CD8-positive, alpha-beta memory T cell (primary cell): ENCODE measurements around the gene SETD1B. TPM values are rescaled to one million over a fixed set of nuclear protein-coding genes. Genes with fewer than 3 reads are reported as not detected.
A peak's percentile ranks its signal among the peaks of the same experiment; 100 is the strongest.

Experiments used
- CTCF ChIA-PET: fragments of 350-600 bp; sonication (Branson Sonifier 250); formaldehyde crosslinking; loops from one replicate; lab custom pipeline; 2021; ENCODE audit warnings: antibody characterized with exemption; lab: Charles Lee
- POLR2A ChIA-PET: fragments of 350-600 bp; sonication (Branson Sonifier 250); formaldehyde crosslinking; loops from one replicate; lab custom pipeline; 2021; ENCODE audit warnings: antibody characterized with exemption; lab: Charles Lee
- DNase-seq, 5 donors: peaks; one replicate each; pipeline versions ENCODE4 v3.0.0 to v3.0.0-alpha.2; 2020 to 2022; ENCODE audit warnings: mixed read lengths in 1 of 5
- H3K27ac ChIP-seq: one replicate; pipeline ENCODE4 v1.7.0; 2013; ENCODE audit warnings: low read depth, mild to moderate bottlenecking, low read length, moderate library complexity
- H3K27me3 ChIP-seq: 2 replicates; pipeline ENCODE4 v1.7.0; 2013; ENCODE audit warnings: low read length, mild to moderate bottlenecking; ENCODE audit not compliant: insufficient read depth, poor library complexity, severe bottlenecking
- H3K36me3 ChIP-seq: 2 replicates; pipeline ENCODE4 v1.7.0; 2013; ENCODE audit warnings: mild to moderate bottlenecking, low read length, moderate library complexity; ENCODE audit not compliant: insufficient read depth
- H3K4me1 ChIP-seq: 2 replicates; pipeline ENCODE4 v1.7.0; 2013; ENCODE audit warnings: mild to moderate bottlenecking, low read length, moderate library complexity; ENCODE audit not compliant: insufficient read depth
- H3K4me3 ChIP-seq: 2 replicates; pipeline ENCODE4 v1.7.0; 2013; ENCODE audit warnings: mild to moderate bottlenecking, low read length
- H3K9me3 ChIP-seq: 2 replicates; pipeline ENCODE4 v1.7.0; 2013; ENCODE audit warnings: mild to moderate bottlenecking, low read length
- H3K27ac Mint-ChIP-seq, 8 donors: one replicate each; pipeline ENCODE4 v1.8.0; 2020 to 2021; ENCODE audit warnings: mixed read lengths in 8 of 8, mild to moderate bottlenecking in 6 of 8, inconsistent platforms in 3 of 8, moderate library complexity in 3 of 8
- H3K27me3 Mint-ChIP-seq, 2 donors: one replicate each; pipeline ENCODE4 v1.8.0; 2020 to 2021; ENCODE audit warnings: mixed read lengths in 2 of 2, mild to moderate bottlenecking in 1 of 2, moderate library complexity in 1 of 2
- H3K36me3 Mint-ChIP-seq, 3 donors: one replicate each; pipeline ENCODE4 v1.8.0; 2020 to 2021; ENCODE audit warnings: mixed read lengths in 3 of 3, inconsistent platforms in 1 of 3, mild to moderate bottlenecking in 1 of 3
- H3K4me1 Mint-ChIP-seq, 3 donors: one replicate each; pipeline ENCODE4 v1.8.0; 2020 to 2021; ENCODE audit warnings: mixed read lengths in 3 of 3, inconsistent platforms in 1 of 3, mild to moderate bottlenecking in 1 of 3
- H3K4me3 Mint-ChIP-seq, 7 donors: one replicate each; pipeline ENCODE4 v1.8.0; 2020 to 2021; ENCODE audit warnings: mixed read lengths in 7 of 7, mild to moderate bottlenecking in 6 of 7, moderate library complexity in 4 of 7, inconsistent platforms in 2 of 7
- H3K9me3 Mint-ChIP-seq, 5 donors: one replicate each; pipeline ENCODE4 v1.8.0; 2020 to 2022; ENCODE audit warnings: mixed read lengths in 5 of 5, mild to moderate bottlenecking in 3 of 5, moderate library complexity in 2 of 5, inconsistent platforms in 1 of 5
- polyA plus RNA-seq: library from polyadenylated mRNA; unstranded; fragments of 300-500 nt; fragmentation: Illumina TruSeq; gene quantifications from one replicate; pipeline ENCODE4 v1.2.3, GENCODE V29; 2021
- total RNA-seq, 2 experiments: library from RNA; stranded (reverse); gene quantifications; one replicate each; pipeline ENCODE4 v1.2.3, GENCODE V29; 2021

The SETD1B gene
- total and polyA plus RNA-seq, 3 experiments from 2014 or later, result 2.4 to 31.9 (median 31.3) TPM

- Histone ChIP-seq H3K4me1 (peaks cover 40% of the 10 kb centered on the region), H3K27ac (peak overlapping the region; percentile 68), H3K27me3 (no peaks in the 10 kb centered on the region), H3K36me3 (peaks cover 15% of the 10 kb centered on the region), H3K9me3 (no peaks in the 10 kb centered on the region), H3K4me3 (peak overlapping the region; percentile 56)
- ChIA-PET POLR2A (interaction anchor here (0.6 to 12.2 kb wide), 8 partner anchors 9 to 719 kb away, joined by 3 to 277 read pairs (median 4); partner anchors contain the start of gene PSMD9), CTCF (interaction anchor here (5.9 to 44.0 kb wide), 3 partner anchors 2 to 101 kb away, joined by 104 to 1908 read pairs (median 1908); partner anchors contain the start of genes RHOF and SETD1B)
- no peaks in the 10 kb centered on the region for H3K27me3 Mint-ChIP-seq
- no peaks in the 10 kb centered on the region for H3K9me3 Mint-ChIP-seq
- peaks cover 33 to 45% (median 39%) of the 10 kb centered on the region in 3 donors for H3K4me1 Mint-ChIP-seq
- H3K36me3 Mint-ChIP-seq, result peaks cover 0 to 68% (median 8%) of the 10 kb centered on the region in 3 donors
- DNase-seq, result no peak
- H3K27ac Mint-ChIP-seq, result peak overlapping the region in 7 of 8 donors; percentile 72 to 99 (median 93)
- H3K4me3 Mint-ChIP-seq, result peak overlapping the region; percentile 84 to 90 (median 87)
Observed at GRCh38 chr12:121797937-121798786, 5.6 kb upstream of the SETD1B start.

- CTCF ChIA-PET, result interaction anchor here (38.2 to 44.0 kb wide), 2 partner anchors 2 to 16 kb away, joined by 1908 read pairs; partner anchors contain the start of genes RHOF and SETD1B
- H3K4me3 ChIP-seq, result peak overlapping the region; percentile 56
- H3K27ac ChIP-seq, result peak overlapping the region; percentile 68
- DNase-seq, result peak in 1 of 5 donors; percentile 34
- H3K27me3 ChIP-seq, result no peaks in the 10 kb centered on the region
- Mint-ChIP-seq H3K4me3 (peak overlapping the region; percentile 84 to 94 (median 87)), H3K9me3 (no peaks in the 10 kb centered on the region), H3K4me1 (peaks cover 33 to 45% (median 40%) of the 10 kb centered on the region in 3 donors), H3K27me3 (no peaks in the 10 kb centered on the region), H3K27ac (peak overlapping the region; percentile 72 to 99 (median 94)), H3K36me3 (peaks cover 0 to 69% (median 8%) of the 10 kb centered on the region in 3 donors)
- peaks cover 40% of the 10 kb centered on the region for H3K4me1 ChIP-seq
- POLR2A ChIA-PET, result interaction anchor here (0.6 to 12.2 kb wide), 7 partner anchors 8 to 719 kb away, joined by 3 to 277 read pairs (median 5); partner anchors contain the start of gene PSMD9
- peaks cover 15% of the 10 kb centered on the region for H3K36me3 ChIP-seq
- no peaks in the 10 kb centered on the region for H3K9me3 ChIP-seq
Observed at GRCh38 chr12:121798787-121799155, 5.0 kb upstream of the SETD1B start.

- Histone ChIP-seq H3K4me3 (peak overlapping the region; percentile 65), H3K27me3 (no peaks in the 10 kb centered on the region), H3K27ac (peak overlapping the region; percentile 94), H3K36me3 (peaks cover 15% of the 10 kb centered on the region), H3K9me3 (no peaks in the 10 kb centered on the region), H3K4me1 (peaks cover 34% of the 10 kb centered on the region)
- ChIA-PET POLR2A (interaction anchor here (0.5 to 12.2 kb wide), 9 partner anchors 6 to 125 kb away, joined by 3 to 277 read pairs (median 5); partner anchors contain the start of genes PSMD9 and RHOF), CTCF (interaction anchor here (38.2 to 44.0 kb wide), 2 partner anchors 1 to 17 kb away, joined by 1908 read pairs; partner anchors contain the start of genes RHOF and SETD1B)
- H3K27ac Mint-ChIP-seq, result peak overlapping the region; percentile 72 to 99 (median 94)
- peaks cover 0 to 67% (median 8%) of the 10 kb centered on the region in 3 donors for H3K36me3 Mint-ChIP-seq
- H3K4me3 Mint-ChIP-seq, result peak overlapping the region; percentile 84 to 94 (median 87)
- no peaks in the 10 kb centered on the region for H3K9me3 Mint-ChIP-seq
- peak in 4 of 5 donors; percentile 57 to 78 (median 70) for DNase-seq
- peaks cover 32 to 43% (median 37%) of the 10 kb centered on the region in 3 donors for H3K4me1 Mint-ChIP-seq
- H3K27me3 Mint-ChIP-seq, result no peaks in the 10 kb centered on the region
Observed at GRCh38 chr12:121799156-121799841, 4.5 kb upstream of the SETD1B start.

- Mint-ChIP-seq H3K27me3 (peaks cover 0 to 1% of the 10 kb centered on the region in 2 donors), H3K4me1 (peaks cover 25 to 35% (median 30%) of the 10 kb centered on the region in 3 donors), H3K36me3 (peaks cover 0 to 68% (median 8%) of the 10 kb centered on the region in 3 donors), H3K9me3 (no peaks in the 10 kb centered on the region), H3K27ac (peak overlapping the region; percentile 72 to 99 (median 93)), H3K4me3 (peak overlapping the region; percentile 84 to 94 (median 87))
- POLR2A ChIA-PET, result interaction anchor here (0.5 to 12.2 kb wide), 12 partner anchors 7 to 727 kb away, joined by 3 to 277 read pairs (median 4); partner anchors contain the start of genes KNTC1, PSMD9, RHOF and RSRC2
- peak overlapping the region; percentile 65 for H3K4me3 ChIP-seq
- peak overlapping the region; percentile 94 for H3K27ac ChIP-seq
- CTCF ChIA-PET, result interaction anchor here (38.2 to 44.0 kb wide), 2 partner anchors 0 to 18 kb away, joined by 1908 read pairs; partner anchors contain the start of genes RHOF and SETD1B
- peak; percentile 61 to 83 (median 68) for DNase-seq
- no peaks in the 10 kb centered on the region for H3K9me3 ChIP-seq
- peaks cover 27% of the 10 kb centered on the region for H3K4me1 ChIP-seq
- H3K36me3 ChIP-seq, result peaks cover 15% of the 10 kb centered on the region
- H3K27me3 ChIP-seq, result no peaks in the 10 kb centered on the region
Observed at GRCh38 chr12:121799842-121800693, 3.7 kb upstream of the SETD1B start.

GRCh38 chr12:121800694-121801594, 2.9 kb upstream of the SETD1B start:
- peak; percentile 65 to 84 (median 69) for DNase-seq
- Histone ChIP-seq H3K4me1 (peaks cover 20% of the 10 kb centered on the region), H3K36me3 (peaks cover 15% of the 10 kb centered on the region), H3K27me3 (no peaks in the 10 kb centered on the region), H3K27ac (peak overlapping the region; percentile 94), H3K9me3 (no peaks in the 10 kb centered on the region), H3K4me3 (peak overlapping the region; percentile 83)
- no peaks in the 10 kb centered on the region for H3K9me3 Mint-ChIP-seq
- CTCF ChIA-PET, result interaction anchor here (1.2 to 44.0 kb wide), 3 partner anchors 1 to 27 kb away, joined by 5 to 1908 read pairs (median 1908); partner anchors contain the start of genes RHOF and SETD1B
- H3K4me3 Mint-ChIP-seq, result peak overlapping the region; percentile 91 to 99 (median 95)
- peaks cover 23 to 32% (median 29%) of the 10 kb centered on the region in 3 donors for H3K4me1 Mint-ChIP-seq
- peaks cover 0 to 66% (median 8%) of the 10 kb centered on the region in 3 donors for H3K36me3 Mint-ChIP-seq
- POLR2A ChIA-PET, result interaction anchor here (0.5 to 12.2 kb wide), 16 partner anchors 8 to 1804 kb away, joined by 3 to 277 read pairs (median 6); partner anchors contain the start of genes KNTC1, ORAI1, PSMD9 and RHOF
- H3K27me3 Mint-ChIP-seq, result peaks cover 0 to 1% of the 10 kb centered on the region in 2 donors
- H3K27ac Mint-ChIP-seq, result peak overlapping the region; percentile 95 to 99 (median 97)
